GM19193 (cell line): ENCODE measurements around the gene SNAPC4.
A peak's percentile ranks its signal among the peaks of the same experiment; 100 is the strongest.

Experiments used
- POLR2A ChIP-seq: IDR thresholded peaks from 4 replicates; pipeline ENCODE4 v1.6.1; 2011; ENCODE audit not compliant: insufficient read depth, insufficient read length; ENCODE audit errors: extremely low read depth

SNAPC4 gene

DNA sequence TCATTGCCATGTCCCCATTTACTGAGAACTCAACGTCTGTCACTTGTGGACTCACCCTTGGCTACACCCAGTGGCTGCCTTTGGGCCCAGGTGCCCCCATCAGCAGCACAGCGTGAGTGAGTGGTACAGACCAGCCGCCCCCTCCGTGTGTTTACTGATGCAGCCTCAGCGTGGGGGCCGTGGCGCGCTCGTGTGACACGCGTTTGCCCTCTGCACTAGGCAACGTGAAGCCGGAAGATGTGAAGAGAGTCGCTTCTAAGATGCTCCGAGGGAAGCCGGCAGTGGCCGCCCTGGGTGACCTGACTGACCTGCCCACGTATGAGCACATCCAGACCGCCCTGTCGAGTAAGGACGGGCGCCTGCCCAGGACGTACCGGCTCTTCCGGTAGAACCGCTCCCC is 22.9 kb upstream of the SNAPC4 start:
- TF ChIP-seq POLR2A, result peak; percentile 1

DNA sequence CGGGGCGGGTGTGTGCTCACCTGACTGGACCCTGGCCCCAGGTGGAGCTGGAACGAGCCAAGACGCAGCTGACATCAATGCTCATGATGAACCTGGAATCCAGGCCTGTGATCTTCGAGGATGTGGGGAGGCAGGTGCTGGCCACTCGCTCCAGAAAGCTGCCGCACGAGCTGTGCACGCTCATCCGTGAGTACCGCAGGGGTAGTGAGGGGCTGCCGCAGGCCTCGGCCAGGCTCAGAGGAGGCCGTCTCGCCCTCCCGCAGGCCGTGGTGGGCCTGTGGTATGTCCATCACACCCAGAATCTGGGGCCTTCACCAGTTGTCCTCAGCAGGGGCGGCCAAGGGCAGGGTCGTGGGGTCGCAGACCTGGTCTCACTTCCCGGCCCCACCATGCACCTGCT is 21.8 kb upstream of the SNAPC4 start:
- no peak for TF ChIP-seq POLR2A

DNA sequence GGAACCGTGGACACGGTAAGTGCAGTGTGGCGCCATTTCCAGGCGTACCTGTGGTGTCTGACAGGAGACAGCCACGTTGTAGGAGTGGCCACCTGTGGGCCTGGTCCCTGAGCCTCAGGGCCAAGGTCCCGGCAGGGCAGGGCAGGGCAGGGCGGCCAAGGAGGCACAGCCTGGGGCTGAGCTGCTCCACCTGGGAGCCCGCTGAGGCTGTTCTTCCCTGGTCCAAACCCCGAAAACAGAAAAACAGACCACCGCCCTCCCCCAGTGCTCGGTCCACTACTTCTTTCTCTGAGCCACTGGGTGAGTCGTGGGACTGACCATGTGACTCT is 19.1 kb upstream of the SNAPC4 start:
- TF ChIP-seq POLR2A, result no peak

DNA sequence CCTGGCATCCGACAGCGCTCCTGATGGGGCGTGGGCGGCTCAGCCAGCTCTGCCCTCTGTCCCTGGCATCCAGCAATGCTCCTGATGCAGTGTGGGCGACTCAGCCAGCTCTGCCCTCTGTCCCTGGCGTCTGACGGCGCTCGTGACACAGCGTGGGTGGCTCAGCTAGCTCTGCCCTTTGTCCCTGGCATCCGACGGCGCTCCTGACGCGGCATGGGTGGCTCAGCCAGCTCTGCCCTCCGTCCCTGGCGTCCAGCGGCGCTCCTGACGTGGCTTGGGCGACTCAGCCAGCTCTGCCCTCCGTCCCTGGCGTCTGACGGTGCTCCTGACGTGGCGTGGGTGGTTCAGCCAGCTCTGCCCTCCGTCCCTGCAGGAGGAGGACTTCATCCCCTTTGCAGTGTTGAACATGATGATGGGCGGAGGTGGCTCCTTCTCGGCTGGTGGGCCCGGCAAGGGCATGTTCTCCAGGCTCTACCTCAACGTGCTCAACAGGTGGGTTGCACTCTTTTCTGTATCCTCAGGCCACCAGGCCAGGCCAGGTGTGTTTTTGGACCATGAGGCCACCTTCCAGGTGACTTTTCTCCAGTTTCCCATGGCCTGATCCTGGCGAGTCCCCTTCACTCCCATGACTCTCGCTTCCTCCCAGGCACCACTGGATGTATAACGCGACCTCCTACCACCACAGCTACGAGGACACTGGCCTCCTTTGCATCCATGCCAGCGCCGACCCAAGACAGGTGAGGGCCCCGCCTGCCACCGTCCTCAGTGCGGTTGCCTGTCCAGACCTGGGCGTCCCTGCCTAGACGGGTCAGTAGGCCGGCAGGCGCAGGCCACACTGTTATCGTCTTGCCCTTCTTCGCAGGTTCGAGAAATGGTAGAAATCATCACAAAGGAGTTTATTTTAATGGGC is 18.5 kb upstream of the SNAPC4 start:
- no peak for TF ChIP-seq POLR2A

DNA sequence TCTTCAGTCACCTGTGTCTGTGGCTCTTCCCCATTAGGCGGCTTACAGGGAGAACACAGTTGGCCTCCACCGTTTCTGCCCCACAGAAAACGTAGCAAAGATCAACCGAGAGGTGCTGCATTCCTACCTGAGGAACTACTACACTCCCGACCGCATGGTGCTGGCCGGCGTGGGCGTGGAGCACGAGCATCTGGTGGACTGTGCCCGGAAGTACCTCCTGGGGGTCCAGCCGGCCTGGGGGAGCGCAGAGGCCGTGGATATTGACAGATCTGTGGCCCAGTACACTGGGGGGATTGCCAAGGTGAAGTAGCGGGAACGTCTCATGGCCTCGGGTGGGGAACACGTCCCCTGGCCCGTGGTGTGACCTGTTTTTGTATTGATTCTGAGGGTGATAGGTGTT is 16.9 kb upstream of the SNAPC4 start:
- TF ChIP-seq POLR2A, result no peak

DNA sequence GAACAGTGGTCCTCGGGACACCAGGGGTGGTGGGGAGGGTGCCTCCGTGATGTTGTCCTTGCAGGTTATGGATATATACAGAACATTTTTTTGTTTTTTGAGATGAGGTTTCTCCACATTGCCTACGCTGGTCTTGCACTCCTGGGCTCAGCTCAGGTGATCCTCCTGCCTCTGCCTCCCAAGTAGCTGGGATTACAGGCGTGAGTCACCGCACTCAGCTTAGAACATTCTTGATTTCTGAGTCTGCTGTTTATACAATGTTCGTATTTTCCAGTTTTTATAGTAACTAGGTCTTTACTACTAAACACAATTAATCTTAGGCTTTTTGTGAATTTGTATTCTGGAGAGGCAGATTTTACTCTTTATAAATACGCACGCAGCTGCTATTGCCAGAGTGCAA is 16.5 kb upstream of the SNAPC4 start:
- TF ChIP-seq POLR2A, result no peak

DNA sequence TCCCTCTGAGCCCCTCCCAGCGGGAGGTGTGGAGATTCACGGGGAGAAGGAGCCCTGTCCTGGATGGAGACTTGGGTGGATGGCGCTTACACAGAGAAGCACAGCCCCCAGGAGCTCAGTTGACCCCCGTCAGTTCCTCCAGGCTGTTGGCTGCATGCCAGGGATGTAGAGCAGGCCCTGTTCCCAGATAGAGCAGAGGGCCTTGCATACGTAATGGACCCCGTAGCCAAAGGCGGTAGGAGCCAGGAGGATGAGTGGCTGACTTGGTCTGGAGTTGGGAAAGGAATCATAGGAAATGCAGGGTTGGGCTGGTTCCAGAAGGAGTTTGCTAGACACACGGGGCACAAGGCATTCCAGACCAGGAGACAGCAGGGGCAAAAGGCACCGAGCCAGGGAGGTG is 13.0 kb upstream of the SNAPC4 start:
- TF ChIP-seq POLR2A, result no peak

DNA sequence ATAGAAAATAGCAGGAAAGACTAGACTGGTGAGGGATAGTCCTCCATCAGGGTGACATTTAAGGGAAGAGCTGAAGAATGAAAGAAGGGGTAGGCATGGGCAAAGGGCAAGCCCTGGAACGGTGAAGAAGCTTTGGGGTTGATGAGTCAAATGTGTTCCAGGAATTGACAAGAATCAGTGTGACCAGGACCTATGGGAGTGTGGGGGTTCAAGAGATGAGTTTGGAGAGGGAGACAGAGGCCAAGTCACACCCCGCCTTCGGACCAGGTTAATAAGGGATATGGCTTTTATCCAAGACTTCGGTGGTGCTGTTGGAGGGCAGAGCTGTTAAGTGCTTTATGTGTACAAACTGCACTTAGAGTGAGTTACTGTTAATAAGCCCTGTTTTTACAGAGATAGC is 11.4 kb upstream of the SNAPC4 start:
- TF ChIP-seq POLR2A, result no peak

DNA sequence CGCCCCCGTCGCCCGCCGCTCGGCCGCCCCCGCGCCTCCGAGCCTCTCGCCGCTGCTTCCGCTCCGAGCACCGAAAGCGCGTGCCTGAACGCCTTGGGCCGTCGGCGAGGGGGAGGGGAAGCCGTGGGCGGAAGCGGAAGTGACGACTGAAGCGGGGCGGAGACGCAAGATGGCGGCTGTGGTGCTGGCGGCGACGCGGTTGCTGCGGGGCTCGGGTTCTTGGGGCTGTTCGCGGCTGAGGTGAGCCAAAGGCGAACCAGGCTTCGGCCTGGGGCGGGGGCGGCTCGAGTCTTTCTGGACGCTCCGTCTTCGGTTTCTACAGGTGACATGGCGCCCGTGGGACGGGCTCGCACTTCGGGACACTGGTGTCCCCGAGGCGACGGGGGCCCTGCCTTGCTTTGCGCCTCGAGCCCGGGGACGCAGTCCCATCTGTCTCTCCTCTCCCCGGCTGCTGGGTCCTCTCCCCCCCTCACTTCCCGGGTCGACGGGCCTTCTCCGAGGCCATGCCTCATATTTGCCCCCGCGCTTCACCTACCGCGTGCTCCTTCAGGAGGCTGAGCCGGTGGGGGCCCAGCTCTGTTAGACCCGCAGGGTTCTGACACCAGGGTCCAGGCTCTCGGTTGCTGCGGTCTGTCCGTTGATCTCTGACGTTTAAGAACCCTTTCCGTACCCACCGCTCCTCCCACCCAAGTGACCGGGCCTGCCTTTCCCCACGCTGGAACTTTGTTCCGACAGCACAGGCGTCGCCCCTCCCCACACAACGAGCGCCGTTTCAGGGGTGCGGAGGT is 10.7 kb upstream of the SNAPC4 start, which contains the start of the genes ENTR1 and PMPCA:
Gene ENTR1, minus strand, starts transcription at position 115 of the 788 bp plus-strand sequence. CDS start 217 bp downstream, outside the sequence.
Gene PMPCA, plus strand, starts transcription at position 159 of the 788 bp plus-strand sequence. Its CDS starts 11 bp downstream, at position 170.
- peak; percentile 93 for TF ChIP-seq POLR2A

DNA sequence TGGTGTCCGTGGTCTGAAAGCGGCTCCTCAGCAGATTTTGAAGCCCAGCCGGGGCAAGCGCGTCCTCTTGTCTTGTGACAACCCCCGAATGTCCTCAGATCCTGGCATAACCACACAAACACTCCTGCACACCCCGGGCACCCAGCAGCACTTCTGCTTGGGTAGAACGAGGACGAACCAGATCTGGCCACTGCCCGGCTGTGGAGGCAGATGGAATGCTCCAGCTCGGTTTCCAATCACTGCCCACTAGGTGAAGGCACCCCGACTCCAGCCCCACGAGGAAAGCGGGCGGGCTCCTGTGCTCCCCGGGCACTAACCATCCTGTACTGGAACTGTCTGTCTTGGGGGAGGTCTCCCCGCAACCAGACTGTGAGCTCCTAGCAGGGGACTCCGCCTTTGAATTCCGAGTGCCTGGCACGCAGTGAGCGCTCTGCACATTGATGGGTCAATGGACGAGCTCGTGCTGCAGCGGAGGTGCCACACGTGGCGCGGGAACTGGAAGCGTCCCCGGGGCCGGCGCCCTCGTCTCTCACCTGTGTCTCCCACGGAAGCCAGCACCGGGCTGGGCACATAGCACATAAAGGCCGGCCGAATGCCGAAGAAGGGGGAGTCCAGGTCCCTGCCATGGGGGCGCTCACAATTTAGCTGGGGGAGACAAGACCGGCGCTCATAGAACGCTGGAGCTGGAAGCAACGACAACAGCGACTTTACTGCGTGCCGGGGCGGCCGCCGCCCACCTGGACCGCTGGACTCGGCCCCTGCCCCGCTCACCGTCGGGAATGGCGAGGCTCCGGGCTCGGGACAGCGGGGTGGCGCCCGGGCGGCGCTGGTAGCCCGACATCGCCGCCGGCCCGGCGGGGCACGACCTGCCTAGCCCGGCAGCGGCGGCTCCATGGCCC is 9.8 kb upstream of the SNAPC4 start:
- no peak for TF ChIP-seq POLR2A

DNA sequence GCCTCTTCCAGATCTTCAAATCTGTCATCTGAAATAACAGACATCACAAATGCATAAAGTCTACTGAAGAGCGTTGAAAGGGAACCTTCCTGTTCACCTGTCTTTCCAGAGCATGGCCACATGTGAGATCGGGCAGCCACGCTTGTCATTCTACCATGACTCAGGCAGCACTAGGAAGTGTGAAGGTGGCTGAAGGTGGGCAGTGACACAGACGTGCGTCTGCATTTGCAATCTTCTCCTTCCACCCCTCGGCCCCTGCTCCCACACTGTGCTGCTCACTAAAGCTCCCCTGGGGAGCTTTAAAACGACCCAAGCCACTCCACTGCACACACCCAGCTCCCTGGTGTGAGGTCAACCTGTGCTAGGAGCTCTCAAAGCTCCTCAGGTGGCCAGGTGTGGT is 7.9 kb upstream of the SNAPC4 start:
- TF ChIP-seq POLR2A, result no peak

DNA sequence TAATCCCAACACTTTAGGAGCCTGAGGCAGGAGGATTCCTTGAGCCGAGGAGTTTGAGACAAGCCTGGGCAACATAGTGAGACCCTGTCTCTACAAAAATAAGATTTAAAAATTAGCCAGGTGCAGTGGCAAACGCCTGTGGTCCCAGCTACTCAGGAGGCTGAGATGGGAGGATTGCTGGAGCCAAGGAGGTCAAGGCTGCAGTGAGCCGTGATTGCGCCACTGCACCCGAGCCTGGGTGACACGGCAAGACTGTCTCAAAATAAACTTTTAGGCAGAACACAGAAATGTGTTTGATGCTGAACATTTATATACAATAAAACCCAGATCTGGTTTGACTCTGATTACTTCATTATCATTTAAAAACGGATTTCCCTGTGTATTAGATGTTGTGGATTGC is 5.5 kb upstream of the SNAPC4 start:
- TF ChIP-seq POLR2A, result no peak

DNA sequence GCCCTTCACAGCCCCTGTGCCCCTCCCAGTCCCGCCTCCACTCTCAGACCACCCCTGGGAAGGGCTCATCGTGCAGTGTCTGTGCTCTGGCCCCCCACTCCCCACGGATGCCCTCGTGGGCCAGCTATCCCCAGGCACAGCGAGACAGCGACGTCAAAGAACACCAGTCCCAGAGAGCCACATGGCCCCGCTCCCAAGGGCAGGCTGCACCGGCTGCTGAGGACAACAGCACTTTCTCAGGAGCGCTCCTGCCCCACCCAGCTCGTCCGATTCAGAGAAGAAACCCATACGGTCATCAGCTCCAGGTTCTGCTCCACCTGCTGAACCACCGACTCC is 4.8 kb upstream of the SNAPC4 start:
- TF ChIP-seq POLR2A, result no peak

DNA sequence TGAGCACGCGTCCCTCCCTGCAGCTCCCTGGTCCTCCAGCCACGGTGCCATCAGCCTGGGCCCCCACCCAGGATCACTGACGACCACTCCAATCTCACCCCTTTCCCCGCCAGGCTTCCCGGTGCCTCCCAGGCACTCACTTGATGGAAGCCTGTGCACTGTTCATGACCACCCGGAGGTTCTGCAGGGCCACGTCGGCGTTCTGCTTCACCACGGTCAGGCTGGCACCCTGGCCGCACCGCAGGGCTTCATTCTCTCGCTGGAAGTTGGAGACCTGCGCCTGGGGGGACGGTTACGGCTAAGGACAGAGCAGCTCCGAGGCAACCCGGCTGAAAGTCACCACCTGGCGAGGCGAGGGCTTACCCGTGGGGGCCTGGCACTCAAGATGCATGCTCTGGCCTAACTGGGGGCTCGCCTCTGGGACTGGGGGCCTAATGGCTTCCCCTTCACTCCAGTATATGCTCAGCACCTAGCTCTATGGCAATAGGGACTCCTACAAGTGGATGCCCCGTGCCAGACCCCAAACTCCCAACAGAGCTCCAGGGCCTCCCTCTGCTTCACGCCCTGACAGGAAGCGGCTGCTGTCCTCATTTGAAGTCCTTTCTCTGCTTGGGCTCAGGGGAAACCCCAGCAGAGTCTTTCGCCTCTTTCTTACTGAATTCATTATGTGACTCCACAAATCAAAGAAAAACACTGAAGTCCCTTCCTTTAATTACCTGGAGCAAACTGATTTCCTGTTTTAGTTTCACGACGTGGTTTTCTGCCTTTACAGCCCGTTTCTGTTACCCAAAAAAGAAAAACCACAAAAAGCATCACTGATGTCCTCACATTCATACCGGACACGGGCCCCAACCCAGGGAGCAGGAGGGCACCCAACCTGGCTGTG is 4.2 kb upstream of the SNAPC4 start:
- no peak for TF ChIP-seq POLR2A
